Effector memory CD8-positive, alpha-beta T cell (primary cell): Measurements from ENCODE around the gene NLRC3.
A peak's percentile ranks its signal among the peaks of the same experiment; 100 is the strongest.
"Not testable (repeated sequence)": the region's sequence is repeated elsewhere in the genome, so short reads cannot be mapped to it uniquely, and the experiment has no call there.

Experiments
- ATAC-seq: fragments of 150-1000 bp; cut with Tn5 transposase; replicated peaks from 2 replicates; pipeline ENCODE4 v1.10.0; 2021; ENCODE audit warnings: mild to moderate bottlenecking, moderate library complexity
- DNase-seq, 3 experiments: peaks; one replicate each; pipeline ENCODE4 v3.0.0; 2021
- H3K27ac Mint-ChIP-seq, 2 donors: one replicate each; pipeline ENCODE4 v1.8.0; 2022; ENCODE audit warnings: mild to moderate bottlenecking in 2 of 2, mixed read lengths in 2 of 2, moderate library complexity in 2 of 2
- H3K27me3 Mint-ChIP-seq, 2 donors: one replicate each; pipeline ENCODE4 v1.8.0; 2022; ENCODE audit warnings: mixed read lengths in 2 of 2
- H3K36me3 Mint-ChIP-seq: one replicate; pipeline ENCODE4 v1.8.0; 2022; ENCODE audit warnings: mild to moderate bottlenecking, moderate library complexity, mixed read lengths; ENCODE audit not compliant: insufficient read depth
- H3K4me1 Mint-ChIP-seq, 2 donors: one replicate each; pipeline ENCODE4 v1.8.0; 2022; ENCODE audit warnings: low read depth in 2 of 2, mixed read lengths in 2 of 2
- H3K4me3 Mint-ChIP-seq, 2 donors: one replicate each; pipeline ENCODE4 v1.8.0; 2022; ENCODE audit warnings: mild to moderate bottlenecking in 2 of 2, mixed read lengths in 2 of 2, moderate library complexity in 2 of 2
- H3K9me3 Mint-ChIP-seq, 2 donors: one replicate each; pipeline ENCODE4 v1.8.0; 2022; ENCODE audit warnings: mixed read lengths in 2 of 2
- total RNA-seq, 9 experiments: gene quantifications; one replicate each; lab custom pipeline; 2026; lab: John Stamatoyannopoulos, UW

Gene NLRC3, protein sequence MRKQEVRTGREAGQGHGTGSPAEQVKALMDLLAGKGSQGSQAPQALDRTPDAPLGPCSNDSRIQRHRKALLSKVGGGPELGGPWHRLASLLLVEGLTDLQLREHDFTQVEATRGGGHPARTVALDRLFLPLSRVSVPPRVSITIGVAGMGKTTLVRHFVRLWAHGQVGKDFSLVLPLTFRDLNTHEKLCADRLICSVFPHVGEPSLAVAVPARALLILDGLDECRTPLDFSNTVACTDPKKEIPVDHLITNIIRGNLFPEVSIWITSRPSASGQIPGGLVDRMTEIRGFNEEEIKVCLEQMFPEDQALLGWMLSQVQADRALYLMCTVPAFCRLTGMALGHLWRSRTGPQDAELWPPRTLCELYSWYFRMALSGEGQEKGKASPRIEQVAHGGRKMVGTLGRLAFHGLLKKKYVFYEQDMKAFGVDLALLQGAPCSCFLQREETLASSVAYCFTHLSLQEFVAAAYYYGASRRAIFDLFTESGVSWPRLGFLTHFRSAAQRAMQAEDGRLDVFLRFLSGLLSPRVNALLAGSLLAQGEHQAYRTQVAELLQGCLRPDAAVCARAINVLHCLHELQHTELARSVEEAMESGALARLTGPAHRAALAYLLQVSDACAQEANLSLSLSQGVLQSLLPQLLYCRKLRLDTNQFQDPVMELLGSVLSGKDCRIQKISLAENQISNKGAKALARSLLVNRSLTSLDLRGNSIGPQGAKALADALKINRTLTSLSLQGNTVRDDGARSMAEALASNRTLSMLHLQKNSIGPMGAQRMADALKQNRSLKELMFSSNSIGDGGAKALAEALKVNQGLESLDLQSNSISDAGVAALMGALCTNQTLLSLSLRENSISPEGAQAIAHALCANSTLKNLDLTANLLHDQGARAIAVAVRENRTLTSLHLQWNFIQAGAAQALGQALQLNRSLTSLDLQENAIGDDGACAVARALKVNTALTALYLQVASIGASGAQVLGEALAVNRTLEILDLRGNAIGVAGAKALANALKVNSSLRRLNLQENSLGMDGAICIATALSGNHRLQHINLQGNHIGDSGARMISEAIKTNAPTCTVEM
- total RNA-seq = 33.8 to 985 (median 287) reads per million in 9 experiments

DNA sequence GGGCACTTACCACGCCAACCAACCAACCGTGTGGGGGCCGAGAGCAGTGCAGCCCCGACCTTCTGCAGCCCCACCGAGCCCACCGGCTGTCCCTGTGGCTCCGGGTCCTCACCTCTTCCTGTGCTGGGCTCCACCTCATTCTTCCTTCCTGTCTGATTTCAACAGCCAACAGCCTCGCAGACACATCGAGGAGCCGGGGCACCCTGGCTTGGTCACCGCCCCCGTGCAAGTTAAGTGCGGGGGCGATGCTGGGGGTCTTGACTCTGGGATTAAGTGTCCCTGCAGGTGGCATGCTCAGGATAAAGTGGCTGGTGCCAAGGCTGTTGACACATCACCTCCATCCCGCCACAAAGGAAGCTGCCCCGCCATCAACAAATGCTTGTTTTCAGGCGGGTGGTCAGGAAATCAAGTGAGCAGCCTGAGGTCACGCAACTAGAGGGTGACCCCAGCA is at the start of gene NLRC3:
TSS of gene NLRC3 (minus strand) at position 102 of the 451 bp plus-strand sequence. CDS start 12,367 bp downstream, outside the sequence.
- DNase-seq (peak; percentile 48 to 54 (median 51)), ATAC-seq (peak; percentile 52)
- peaks cover 40 to 57% of the 10 kb centered on the region in 2 donors for H3K4me1 Mint-ChIP-seq

DNA sequence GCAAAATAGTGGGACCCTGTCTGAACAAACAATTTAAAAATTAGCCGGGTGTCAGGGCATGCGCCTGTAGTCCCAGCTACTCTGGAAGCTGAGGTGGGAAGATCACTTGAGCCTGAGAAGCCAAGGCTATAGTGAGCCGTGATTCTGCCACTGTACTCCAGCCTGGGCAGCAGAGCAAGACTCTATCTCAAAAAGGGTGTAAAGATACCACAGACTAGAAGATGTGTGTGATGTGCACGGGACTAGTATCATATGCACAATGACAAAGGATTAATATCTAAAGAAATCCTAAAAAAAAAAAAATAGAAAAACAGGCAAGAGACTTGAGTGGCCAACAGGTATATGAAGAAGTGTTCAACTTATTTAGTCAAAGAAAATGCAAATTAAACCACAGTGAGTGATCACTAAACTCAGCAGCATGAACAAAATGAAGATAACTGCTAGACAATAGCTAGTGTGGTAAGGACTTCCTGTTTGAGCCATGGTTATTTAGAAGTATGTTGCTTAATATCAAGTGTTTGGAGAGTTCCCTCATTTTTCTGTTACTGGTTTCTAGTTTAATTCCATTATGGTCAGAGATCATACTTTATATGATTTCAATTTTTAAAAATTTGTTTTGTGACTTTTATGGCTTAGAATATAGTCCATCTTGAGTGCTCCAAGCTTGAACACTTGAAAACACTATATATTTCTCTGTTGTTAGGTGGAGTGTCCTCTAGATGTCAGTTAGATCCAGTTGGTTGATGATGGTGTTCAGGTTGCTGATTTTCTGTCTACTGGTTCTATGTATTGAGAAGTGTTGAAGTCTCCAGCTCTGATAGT is 48.9 kb upstream of the NLRC3 start:
- no peaks in the 10 kb centered on the region for H3K27me3 Mint-ChIP-seq
- no peaks in the 10 kb centered on the region for H3K9me3 Mint-ChIP-seq
- peak overlapping the region; percentile 53 to 85 for H3K27ac Mint-ChIP-seq
- peak overlapping the region; percentile 34 for H3K4me3 Mint-ChIP-seq
- H3K36me3 Mint-ChIP-seq = peaks cover 5% of the 10 kb centered on the region
- H3K4me1 Mint-ChIP-seq = peaks cover 13 to 28% of the 10 kb centered on the region in 2 donors
- ATAC-seq (peak; percentile 93), DNase-seq (no peak)

More for the DNA sequence above, at the start of gene NLRC3:
- Mint-ChIP-seq H3K36me3 (peaks cover 50% of the 10 kb centered on the region), H3K27me3 (no peaks in the 10 kb centered on the region), H3K4me3 (peak within 1 kb of the TSS; percentile 100), H3K9me3 (no peaks in the 10 kb centered on the region), H3K27ac (peak within 1 kb of the TSS; percentile 93 to 95)

DNA sequence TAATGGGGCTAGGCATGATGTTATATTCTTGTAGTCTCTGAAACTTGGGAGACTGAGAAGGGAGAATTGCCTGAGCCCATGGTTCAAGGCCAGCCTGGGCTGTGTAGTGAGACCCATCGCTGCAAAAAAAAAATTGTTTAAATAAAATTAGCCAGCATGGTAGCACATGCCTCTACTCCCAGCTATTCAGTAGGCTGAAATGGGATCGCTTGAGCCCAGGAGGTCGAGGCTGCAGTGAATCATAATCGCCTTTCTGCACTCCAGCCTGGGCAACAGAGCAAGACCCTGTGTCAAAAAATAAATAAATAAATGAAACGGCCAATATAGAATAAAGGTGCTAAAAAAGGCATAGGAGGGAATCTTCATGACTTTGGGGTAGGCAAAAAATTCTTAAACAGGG is 48.1 kb upstream of the NLRC3 start:
- no peaks in the 10 kb centered on the region for H3K9me3 Mint-ChIP-seq
- no peak for ATAC-seq
- H3K4me1 Mint-ChIP-seq = peaks cover 13 to 28% of the 10 kb centered on the region in 2 donors
- peak overlapping the region; percentile 53 to 85 for H3K27ac Mint-ChIP-seq
- no peak for DNase-seq
- peaks cover 5% of the 10 kb centered on the region for H3K36me3 Mint-ChIP-seq
- no peaks in the 10 kb centered on the region for H3K27me3 Mint-ChIP-seq
- H3K4me3 Mint-ChIP-seq = no peak overlapping the region

DNA sequence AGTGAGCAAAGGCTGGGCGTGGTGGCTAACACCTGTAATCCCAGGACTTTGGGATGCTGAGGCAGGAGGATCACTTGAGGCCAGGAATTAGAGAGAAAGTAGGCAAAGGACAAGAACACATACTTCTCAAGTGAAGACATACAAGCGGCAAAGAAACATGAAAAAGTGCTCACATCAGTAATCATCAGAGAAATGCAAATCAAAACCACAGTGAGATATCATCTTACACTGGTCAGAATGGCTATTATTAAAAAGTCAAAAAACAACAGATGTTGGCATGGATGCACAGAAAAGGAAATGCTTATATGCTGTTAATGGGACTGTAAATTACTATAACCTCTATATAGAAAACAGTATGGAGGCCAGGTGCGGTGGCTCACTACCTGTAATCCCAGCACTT is 46.4 kb upstream of the NLRC3 start:
- H3K9me3 Mint-ChIP-seq = no peaks in the 10 kb centered on the region
- H3K4me1 Mint-ChIP-seq = peaks cover 13 to 21% of the 10 kb centered on the region in 2 donors
- ATAC-seq (no peak), DNase-seq (no peak)
- H3K4me3 Mint-ChIP-seq = no peak overlapping the region
- peaks cover 5% of the 10 kb centered on the region for H3K36me3 Mint-ChIP-seq
- H3K27me3 Mint-ChIP-seq = no peaks in the 10 kb centered on the region
- no peak overlapping the region for H3K27ac Mint-ChIP-seq

DNA sequence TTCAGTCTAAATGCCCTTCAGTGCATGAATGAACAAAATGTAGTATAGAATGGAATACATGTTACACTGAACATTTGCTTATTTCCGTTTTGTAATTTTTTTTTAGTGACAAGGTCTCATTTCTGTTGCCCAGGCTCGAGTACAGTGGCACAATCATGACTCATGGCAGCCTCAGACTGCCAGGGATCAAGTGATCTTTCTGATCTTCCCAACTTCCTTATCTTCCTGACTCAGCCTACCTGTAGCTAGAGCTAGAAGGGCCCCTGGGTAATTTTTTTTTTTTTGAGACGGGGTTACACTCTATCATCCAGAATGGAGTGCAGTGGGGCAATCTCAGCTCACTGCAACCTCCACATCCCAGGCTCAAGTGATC is 41.6 kb upstream of the NLRC3 start:
- Mint-ChIP-seq H3K9me3 (no peaks in the 10 kb centered on the region), H3K27me3 (no peaks in the 10 kb centered on the region), H3K4me1 (peaks cover 11 to 20% of the 10 kb centered on the region in 2 donors), H3K27ac (peak overlapping the region in 1 of 2 donors; percentile 20), H3K4me3 (no peak overlapping the region), H3K36me3 (peaks cover 12% of the 10 kb centered on the region)
- DNase-seq (no peak), ATAC-seq (no peak)

DNA sequence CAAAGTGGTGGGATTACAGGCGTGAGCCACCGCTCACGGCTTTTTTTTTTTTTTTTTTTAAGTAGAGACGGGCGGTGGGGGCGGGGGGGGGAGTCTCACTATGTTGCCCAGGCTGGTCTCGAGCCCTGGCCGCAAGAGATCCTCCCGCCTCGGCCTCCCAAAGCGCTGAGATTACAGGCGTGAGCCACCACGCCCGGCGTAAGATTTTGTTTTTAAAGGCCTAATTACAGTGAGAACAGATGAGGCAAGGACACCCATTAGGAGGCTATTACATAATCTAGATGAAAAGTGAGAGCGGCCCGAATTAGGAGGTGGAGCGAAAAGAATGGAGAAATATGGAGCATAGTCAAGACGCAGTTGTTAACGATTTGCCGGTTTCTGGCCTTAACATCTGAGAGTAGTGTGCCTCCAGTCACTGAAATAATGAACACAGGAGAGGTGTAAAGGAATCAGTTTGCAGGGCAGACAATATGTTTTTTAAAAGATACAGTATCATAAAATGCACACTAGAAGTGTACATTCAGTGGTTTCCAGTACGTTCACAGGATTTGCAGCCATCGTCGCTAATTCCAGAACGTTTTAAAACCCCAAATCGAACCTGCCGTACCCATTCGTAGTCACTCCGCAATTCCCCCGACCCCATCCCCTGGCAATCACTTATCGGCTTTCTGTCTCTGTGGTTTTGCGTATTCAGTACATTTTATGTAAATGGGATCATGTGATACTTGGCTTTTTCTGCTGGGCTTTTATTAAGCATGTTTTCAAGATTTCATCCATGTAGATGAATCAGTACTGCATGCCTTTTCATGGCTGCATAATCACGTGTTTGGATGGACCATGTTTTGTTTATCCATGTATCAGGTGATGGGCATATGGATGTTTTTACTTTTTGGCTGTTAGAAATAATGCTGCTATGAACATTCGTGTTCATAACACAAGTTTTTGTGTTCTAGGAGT is 35.6 kb upstream of the NLRC3 start:
- Mint-ChIP-seq H3K27me3 (no peaks in the 10 kb centered on the region), H3K4me3 (peak overlapping the region; percentile 95 to 97), H3K4me1 (peaks cover 28 to 44% of the 10 kb centered on the region in 2 donors), H3K27ac (peak overlapping the region; percentile 95 to 97), H3K9me3 (no peaks in the 10 kb centered on the region), H3K36me3 (peaks cover 23% of the 10 kb centered on the region)
- DNase-seq (no peak), ATAC-seq (no peak)

DNA sequence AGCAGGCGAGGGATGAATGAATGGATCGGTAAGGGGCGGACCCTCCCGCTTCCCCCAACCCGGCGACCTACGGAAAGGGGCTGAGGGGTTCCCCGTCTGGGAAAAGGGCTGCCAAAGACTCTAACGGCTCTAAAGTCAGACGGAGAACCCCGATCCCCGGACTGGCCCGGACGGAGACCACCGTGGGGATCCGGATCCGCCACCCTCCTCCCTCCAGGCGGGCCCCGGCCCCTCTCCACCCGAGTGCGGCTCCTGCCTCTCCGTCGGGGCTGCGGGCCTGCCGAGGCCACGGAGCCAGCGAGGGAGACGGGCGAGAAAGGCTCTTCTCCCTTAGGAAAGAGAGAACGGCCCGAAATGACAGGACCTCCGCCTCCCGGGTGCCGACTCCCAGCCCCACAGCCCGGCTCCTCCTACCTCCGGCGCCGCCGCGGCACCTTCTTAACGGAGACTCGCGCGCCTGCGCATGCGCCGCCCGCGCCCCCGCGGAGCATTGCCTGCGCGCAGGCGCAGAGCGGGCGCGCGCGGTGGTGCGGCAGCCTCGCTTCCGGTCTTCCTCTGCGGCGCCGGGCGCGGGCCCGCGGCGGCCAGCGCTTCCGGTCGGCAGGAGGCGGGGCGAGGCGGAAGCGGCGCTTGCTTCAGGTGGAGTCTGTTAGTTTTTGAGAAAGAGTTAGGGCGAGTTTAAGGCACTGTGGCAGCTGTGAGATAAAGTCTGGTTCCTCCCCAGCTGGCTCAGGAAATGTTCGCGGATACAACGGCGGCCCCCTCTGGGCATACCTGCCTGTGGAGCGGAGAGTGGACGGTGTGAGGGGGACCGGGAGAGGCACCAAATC is 34.2 kb upstream of the NLRC3 start, which contains the start of gene SLX4:
TSS of gene SLX4 (minus strand) at position 461 of the 830 bp plus-strand sequence. CDS start 2,642 bp downstream, outside the sequence.
- peaks cover 29 to 48% of the 10 kb centered on the region in 2 donors for H3K4me1 Mint-ChIP-seq
- no peaks in the 10 kb centered on the region for H3K9me3 Mint-ChIP-seq
- peak; percentile 88 to 93 (median 89) for DNase-seq
- peaks cover 19% of the 10 kb centered on the region for H3K36me3 Mint-ChIP-seq
- peak within 1 kb of the TSS; percentile 95 to 97 for H3K4me3 Mint-ChIP-seq
- peak within 1 kb of the TSS; percentile 95 to 97 for H3K27ac Mint-ChIP-seq
- no peaks in the 10 kb centered on the region for H3K27me3 Mint-ChIP-seq
- ATAC-seq = peak; percentile 90

DNA sequence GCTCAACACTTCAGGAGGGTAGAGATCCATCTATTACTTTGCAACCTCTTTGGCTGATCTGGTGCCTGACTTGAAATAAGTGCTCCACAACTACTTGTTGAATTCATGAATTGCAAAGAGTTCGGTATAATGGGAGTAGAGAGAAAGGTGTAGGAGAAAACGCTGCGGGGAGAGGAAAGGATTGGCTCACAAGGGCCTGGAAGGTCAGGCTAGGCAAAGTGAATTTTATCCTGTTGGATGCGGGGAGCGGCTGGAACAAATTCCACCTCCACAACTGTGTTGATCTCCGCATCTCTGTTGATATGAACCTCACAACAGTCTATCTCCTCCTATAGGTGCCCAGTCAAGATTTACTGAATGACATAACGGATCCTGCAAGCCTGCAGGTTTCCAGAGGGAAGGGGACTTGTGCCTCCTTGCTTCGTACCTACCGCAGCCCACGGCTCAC is 33.5 kb upstream of the NLRC3 start:
- no peak for DNase-seq
- ATAC-seq = peak; percentile 0
- Mint-ChIP-seq H3K27ac (peak overlapping the region; percentile 95 to 97), H3K36me3 (peaks cover 20% of the 10 kb centered on the region), H3K9me3 (no peaks in the 10 kb centered on the region), H3K4me1 (peaks cover 30 to 48% of the 10 kb centered on the region in 2 donors), H3K27me3 (no peaks in the 10 kb centered on the region), H3K4me3 (peak overlapping the region; percentile 95 to 97)

DNA sequence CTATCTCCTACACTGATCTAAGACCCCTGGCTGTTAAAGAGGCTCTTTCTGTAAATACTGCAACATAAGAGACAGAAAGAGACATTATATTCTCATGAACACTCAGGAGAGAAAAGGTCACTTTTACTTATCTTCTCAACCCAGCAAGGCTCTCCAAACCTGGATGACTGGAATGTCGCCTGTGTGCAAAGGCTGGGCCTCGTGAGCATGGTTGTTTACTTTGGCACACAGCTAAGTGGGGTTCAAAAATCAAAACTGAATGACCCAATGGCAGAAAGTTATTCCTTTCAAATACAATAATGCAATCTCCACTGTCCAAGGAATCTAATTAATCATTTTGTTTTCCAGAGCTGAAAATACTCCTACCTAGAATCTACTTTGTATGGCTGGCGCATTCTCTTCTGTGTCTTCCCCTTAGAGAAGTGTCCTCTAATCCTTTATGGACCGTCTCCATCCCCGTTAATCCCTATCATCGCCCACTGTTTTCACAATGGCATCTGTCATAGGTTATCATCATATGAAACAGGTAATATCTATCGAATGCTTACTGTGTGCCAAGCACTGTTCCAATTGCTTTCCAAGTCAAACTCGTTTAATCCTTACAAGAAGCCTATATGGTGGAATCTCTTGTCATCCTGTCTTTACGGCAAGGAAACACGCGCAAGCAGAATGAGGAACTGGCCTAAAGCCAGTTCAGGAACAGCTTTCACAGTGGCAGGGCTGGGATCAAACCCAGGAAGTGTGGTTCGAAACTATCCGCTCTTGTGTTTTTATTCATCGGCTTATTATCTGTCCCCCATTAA is 32.9 kb upstream of the NLRC3 start:
- H3K9me3 Mint-ChIP-seq = no peaks in the 10 kb centered on the region
- peaks cover 25% of the 10 kb centered on the region for H3K36me3 Mint-ChIP-seq
- H3K27me3 Mint-ChIP-seq = no peaks in the 10 kb centered on the region
- H3K4me1 Mint-ChIP-seq = peaks cover 26 to 43% of the 10 kb centered on the region in 2 donors
- H3K27ac Mint-ChIP-seq = peak overlapping the region in 1 of 2 donors; percentile 97
- H3K4me3 Mint-ChIP-seq = peak overlapping the region; percentile 95 to 97
- ATAC-seq (no peak), DNase-seq (no peak)

DNA sequence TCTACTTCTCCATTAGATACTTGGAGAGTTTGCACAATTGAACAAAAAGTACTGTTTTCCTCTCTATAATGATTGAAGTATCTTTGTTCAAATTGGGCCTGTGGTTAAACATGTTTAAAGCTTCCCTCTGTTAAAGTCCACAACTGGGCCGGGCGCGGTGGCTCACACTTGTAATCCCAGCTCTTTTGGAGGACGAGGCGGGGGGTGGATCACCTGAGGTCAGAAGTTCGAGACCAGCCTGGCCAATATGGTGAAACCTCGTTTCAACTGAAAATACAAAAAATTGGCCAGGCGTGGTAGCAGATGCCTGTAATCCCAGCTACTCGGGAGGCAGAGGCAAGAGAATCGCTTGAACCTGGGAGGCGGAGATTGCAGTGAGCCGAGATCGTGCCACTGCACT is 31.8 kb upstream of the NLRC3 start:
- H3K9me3 Mint-ChIP-seq, DNase-seq, H3K27me3 Mint-ChIP-seq, H3K4me3 Mint-ChIP-seq, H3K27ac Mint-ChIP-seq, ATAC-seq: not testable (repeated sequence)
- H3K4me1 Mint-ChIP-seq = peaks cover 24 to 33% of the 10 kb centered on the region in 2 donors
- peaks cover 24% of the 10 kb centered on the region for H3K36me3 Mint-ChIP-seq
